Keratinocyte (primary cell): Measurements from ENCODE around the gene F12. TPM values are rescaled to one million over a fixed set of nuclear protein-coding genes. Genes with fewer than 3 reads are reported as not detected.

Source experiments
- DNase-seq: peaks from one replicate; pipeline ENCODE4 v3.0.0-alpha.2; 2011; ENCODE audit warnings: low read depth, missing footprints, low spot score
- FAIRE-seq: peaks from 2 replicates; lab custom pipeline; 2011; peaks lifted over from hg19 to GRCh38; lab: Jason Lieb, UNC
- H2AFZ ChIP-seq: 2 replicates; pipeline ENCODE4 v1.6.0; 2012; ENCODE audit warnings: low read length, control low read depth, inconsistent platforms; ENCODE audit not compliant: control insufficient read depth
- H3K27ac ChIP-seq: 2 replicates; pipeline ENCODE4 v1.5.1; 2011; ENCODE audit warnings: low read length; ENCODE audit not compliant: control insufficient read depth, insufficient read depth
- H3K27me3 ChIP-seq: 3 replicates; pipeline ENCODE4 v1.6.0; 2011; ENCODE audit warnings: low read length; ENCODE audit not compliant: control insufficient read depth, insufficient read depth; ENCODE audit errors: extremely low read depth
- H3K36me3 ChIP-seq, 2 experiments: 2 replicates in 1 of 2; 3 replicates in 1 of 2; pipeline ENCODE4 v1.5.1; 2011; ENCODE audit warnings: low read length in 2 of 2, mild to moderate bottlenecking in 1 of 2; ENCODE audit not compliant: control insufficient read depth in 2 of 2, insufficient read depth in 2 of 2; ENCODE audit errors: extremely low read depth in 1 of 2
- H3K4me1 ChIP-seq: 3 replicates; pipeline ENCODE4 v1.5.1; 2011; ENCODE audit warnings: low read length; ENCODE audit not compliant: control insufficient read depth, insufficient read depth; ENCODE audit errors: extremely low read depth
- H3K4me2 ChIP-seq: 3 replicates; pipeline ENCODE4 v1.6.0; 2011; ENCODE audit warnings: low read depth, low read length; ENCODE audit not compliant: control insufficient read depth, insufficient read depth; ENCODE audit errors: extremely low read depth
- H3K4me3 ChIP-seq, 3 experiments: fragments of 200-600 bp in 1 of 3; sonication (generic) in 1 of 3; 2 replicates in 2 of 3; 3 replicates in 1 of 3; pipeline ENCODE4 v1.5.1; 2011 to 2016; ENCODE audit warnings: low read length in 3 of 3, mild to moderate bottlenecking in 3 of 3, control low read depth in 2 of 3, inconsistent platforms in 1 of 3, low read depth in 1 of 3, mixed read lengths in 1 of 3, mixed run types in 1 of 3, moderate library complexity in 1 of 3; ENCODE audit not compliant: control insufficient read depth in 2 of 3, insufficient read depth in 2 of 3; ENCODE audit errors: extremely low read depth in 1 of 3
- H3K79me2 ChIP-seq: 2 replicates; pipeline ENCODE4 v1.6.0; 2012; ENCODE audit warnings: low read length; ENCODE audit not compliant: control insufficient read depth, insufficient read depth
- H3K9ac ChIP-seq: 3 replicates; pipeline ENCODE4 v1.6.0; 2011; ENCODE audit warnings: low read length; ENCODE audit not compliant: control insufficient read depth, insufficient read depth; ENCODE audit errors: extremely low read depth
- H3K9me1 ChIP-seq: 3 replicates; pipeline ENCODE4 v1.6.0; 2011; ENCODE audit warnings: low read length; ENCODE audit not compliant: control insufficient read depth, insufficient read depth; ENCODE audit errors: extremely low read depth
- H3K9me3 ChIP-seq: 2 replicates; pipeline ENCODE4 v1.5.1; 2012; ENCODE audit warnings: low read depth, low read length; ENCODE audit not compliant: control insufficient read depth
- H4K20me1 ChIP-seq: 3 replicates; pipeline ENCODE4 v1.6.0; 2011; ENCODE audit warnings: low read length; ENCODE audit not compliant: control insufficient read depth, insufficient read depth; ENCODE audit errors: extremely low read depth
- CTCF ChIP-seq, 3 experiments: IDR thresholded peaks in 1 of 3; conservative IDR thresholded peaks in 1 of 3; optimal IDR thresholded peaks in 1 of 3; 2 replicates in 2 of 3; 3 replicates in 1 of 3; pipeline versions ENCODE3 to v1.5.1; 2011; ENCODE audit warnings: low read length in 3 of 3, mild to moderate bottlenecking in 3 of 3, moderate library complexity in 2 of 3, control low read depth in 1 of 3, inconsistent platforms in 1 of 3; ENCODE audit not compliant: insufficient read depth in 2 of 3; ENCODE audit errors: extremely low read depth in 1 of 3
- EZH2 ChIP-seq: IDR thresholded peaks from one replicate; pipeline ENCODE4 v1.6.1; 2012; ENCODE audit warnings: inconsistent platforms, mild to moderate bottlenecking, low read length, moderate library complexity
- dilution Hi-C: fragments of 300-500 bp; cut with MboI; formaldehyde crosslinking; loops from one replicate; pipeline ENCODE4 v1.7.0; 2020; ENCODE audit warnings: low sequenced_read_pairs; ENCODE audit not compliant: extremely low pct_ligation_motif_present
- polyA plus RNA-seq, 5 experiments: library from polyadenylated mRNA; depleted of rRNA in 3 of 5; stranded (reverse) in 3 of 5; stranded (forward) in 1 of 5; unstranded in 1 of 5; fragments of >200 nt; gene quantifications; 1 replicate in 1 of 5; 2 replicates in 3 of 5; 3 replicates in 1 of 5; pipeline versions ENCODE4 v1.2.1 to v1.2.3, GENCODE V29; 2011 to 2012; ENCODE audit warnings: missing spikeins in 2 of 5, low read depth in 1 of 5, low replicate concordance in 1 of 5

Gene F12
- polyA plus RNA-seq, 1 donor (not counting 4 experiments of a cell fraction or from before 2014, with no cell fraction given): 7.7 TPM

GRCh38 chr5:177359860-177360259 is 49.5 kb downstream of the F12 start:
- H3K9me1 ChIP-seq: no peaks in the 10 kb centered on the region
- no peak overlapping the region for H3K9ac ChIP-seq
- H3K36me3 ChIP-seq: no peaks in the 10 kb centered on the region
- no peaks in the 10 kb centered on the region for H3K27me3 ChIP-seq
- H3K4me3 ChIP-seq: no peak overlapping the region
- no peaks in the 10 kb centered on the region for H3K9me3 ChIP-seq
- H2AFZ ChIP-seq: no peak overlapping the region
- H3K27ac ChIP-seq: no peak overlapping the region
- no peak for FAIRE-seq
- H3K4me2 ChIP-seq: no peak overlapping the region
- DNase-seq: no peak
- H3K79me2 ChIP-seq: no peaks in the 10 kb centered on the region
- dilution Hi-C loops: no loop called here
- no peaks in the 10 kb centered on the region for H4K20me1 ChIP-seq
- TF ChIP-seq EZH2 (no peak), CTCF (optimal IDR thresholded peaks at IDR 0.05 in 1 of 3, IDR thresholded peaks at IDR 0.05 in 1 of 3, conservative IDR thresholded peaks at IDR 0.05 in 1 of 3; ENCODE audit: extremely low read depth in 1 of 3, insufficient read depth in 2 of 3, low read length in 3 of 3) (no peak)
- peaks cover 39% of the 10 kb centered on the region for H3K4me1 ChIP-seq

GRCh38 chr5:177359451-177359851 is 49.9 kb downstream of the F12 start:
- dilution Hi-C loops: no loop called here
- DNase-seq (no peak), FAIRE-seq (no peak)
- no peaks in the 10 kb centered on the region for H3K9me1 ChIP-seq
- no peaks in the 10 kb centered on the region for H3K36me3 ChIP-seq
- H3K27ac ChIP-seq: no peak overlapping the region
- no peaks in the 10 kb centered on the region for H3K27me3 ChIP-seq
- no peak overlapping the region for H3K9ac ChIP-seq
- H3K4me2 ChIP-seq: no peak overlapping the region
- no peak overlapping the region for H2AFZ ChIP-seq
- H3K4me3 ChIP-seq: no peak overlapping the region
- no peak for TF ChIP-seq CTCF (optimal IDR thresholded peaks at IDR 0.05 in 1 of 3, IDR thresholded peaks at IDR 0.05 in 1 of 3, conservative IDR thresholded peaks at IDR 0.05 in 1 of 3; ENCODE audit: extremely low read depth in 1 of 3, insufficient read depth in 2 of 3, low read length in 3 of 3)
- H3K9me3 ChIP-seq: no peaks in the 10 kb centered on the region
- H4K20me1 ChIP-seq: no peaks in the 10 kb centered on the region
- no peaks in the 10 kb centered on the region for H3K79me2 ChIP-seq
- peaks cover 39% of the 10 kb centered on the region for H3K4me1 ChIP-seq
